Uterine smooth muscle cell (primary cell): ENCODE measurements around the gene ADISSP. TPM values are rescaled to one million over a fixed set of nuclear protein-coding genes. Genes with fewer than 3 reads are reported as not detected.

Source experiments
- total RNA-seq: library from RNA; depleted of rRNA; stranded (reverse); fragments of >200 nt; gene quantifications from 2 replicates; pipeline ENCODE4 v1.2.3, GENCODE V29; 2014

The ADISSP gene
- total RNA-seq, result 29.6 and 39.6 TPM in 2 replicates

GRCh38 chr20:3767427-3768341 is at the start of gene ADISSP:
TSS of gene ADISSP (minus strand) at chr20:3767753. CDS start at chr20:3760100, 7,653 bp downstream.

GRCh38 chr20:3795511-3796468 is 28.2 kb upstream of the ADISSP start, which contains the start of gene CDC25B:
TSS of gene CDC25B (plus strand) at chr20:3796310. CDS start at chr20:3796532, 222 bp downstream.

GRCh38 chr20:3786665-3787323 is 19.2 kb upstream of the ADISSP start, which contains the start of gene CENPB:
TSS of gene CENPB (minus strand) at chr20:3786740. CDS start at chr20:3786483, 257 bp downstream.

GRCh38 chr20:3781153-3781910 is 13.8 kb upstream of the ADISSP start, which contains the start of gene SPEF1:
TSS of gene SPEF1 (minus strand) at chr20:3781448. CDS start at chr20:3781287, 161 bp downstream.

GRCh38 chr20:3732327-3733118 is 35.0 kb downstream of the ADISSP start, which contains the start of gene HSPA12B:
TSS of gene HSPA12B (plus strand) at chr20:3732685. CDS start at chr20:3738675, 5,990 bp downstream.

GRCh38 chr20:3712279-3712873 is 55.2 kb downstream of the ADISSP start, which contains the start of gene SIGLEC1:
TSS of gene SIGLEC1 (minus strand) at chr20:3712600. CDS start at chr20:3707128, 5,472 bp downstream.

Other genes with a start within 250 kb of the ADISSP start
- gene GFRA4, start 104.4 kb downstream of the ADISSP start, total RNA-seq, result not detected in 2 replicates
- gene ADAM33, start 85.7 kb downstream of the ADISSP start, total RNA-seq, result 57.5 and 87.5 TPM in 2 replicates
- not detected in 2 replicates for gene SIGLEC1, start 55.2 kb downstream of the ADISSP start, total RNA-seq
- 0.11 and 0.12 TPM in 2 replicates for gene HSPA12B, start 35.1 kb downstream of the ADISSP start, total RNA-seq
- gene SPEF1, start 13.7 kb upstream of the ADISSP start, total RNA-seq, result 0.22 and 0.25 TPM in 2 replicates
- gene CENPB, start 19.0 kb upstream of the ADISSP start, total RNA-seq, result 121 and 150 TPM in 2 replicates
- 18.9 and 30.5 TPM in 2 replicates for gene CDC25B, start 28.6 kb upstream of the ADISSP start, total RNA-seq
- 16.7 and 23.1 TPM in 2 replicates for gene AP5S1, start 52.8 kb upstream of the ADISSP start, total RNA-seq
- gene MAVS, start 79.1 kb upstream of the ADISSP start, total RNA-seq, result 16.0 and 16.1 TPM in 2 replicates
- 59.2 and 68.6 TPM in 2 replicates for gene PANK2, start 121.6 kb upstream of the ADISSP start, total RNA-seq
- 14.2 and 17.4 TPM in 2 replicates for gene RNF24, start 247.8 kb upstream of the ADISSP start, total RNA-seq